Nephron (organoid): ENCODE data around the gene SCAF1.

ENCODE experiments used
- H3K27ac Mint-ChIP-seq, 3 experiments: 2 replicates each; pipeline ENCODE4 v1.8.0; 2020; ENCODE audit warnings: mixed read lengths in 3 of 3, mild to moderate bottlenecking in 2 of 3, moderate library complexity in 1 of 3
- H3K27me3 Mint-ChIP-seq: 2 replicates; pipeline ENCODE4 v1.8.0; 2021; ENCODE audit warnings: low read depth, mild to moderate bottlenecking, moderate library complexity, mixed read lengths
- H3K36me3 Mint-ChIP-seq: 2 replicates; pipeline ENCODE4 v1.8.0; 2020; ENCODE audit warnings: low read depth, mixed read lengths
- H3K4me1 Mint-ChIP-seq: 2 replicates; pipeline ENCODE4 v1.8.0; 2020; ENCODE audit warnings: mixed read lengths
- H3K4me3 Mint-ChIP-seq, 3 experiments: 2 replicates each; pipeline ENCODE4 v1.8.0; 2020; ENCODE audit warnings: mild to moderate bottlenecking in 3 of 3, mixed read lengths in 3 of 3, moderate library complexity in 2 of 3
- H3K9me3 Mint-ChIP-seq: 2 replicates; pipeline ENCODE4 v1.8.0; 2020; ENCODE audit warnings: mixed read lengths
- TF ChIP-seq, protein P1 (sequence below), 3 experiments: fragments of 200-600 bp; sonication (generic); IDR thresholded peaks; one replicate each; pipeline ENCODE4 v1.5.0; 2021; ENCODE audit warnings: antibody characterized with exemption in 3 of 3; ENCODE audit not compliant: unreplicated experiment in 3 of 3

SCAF1 gene

DNA sequence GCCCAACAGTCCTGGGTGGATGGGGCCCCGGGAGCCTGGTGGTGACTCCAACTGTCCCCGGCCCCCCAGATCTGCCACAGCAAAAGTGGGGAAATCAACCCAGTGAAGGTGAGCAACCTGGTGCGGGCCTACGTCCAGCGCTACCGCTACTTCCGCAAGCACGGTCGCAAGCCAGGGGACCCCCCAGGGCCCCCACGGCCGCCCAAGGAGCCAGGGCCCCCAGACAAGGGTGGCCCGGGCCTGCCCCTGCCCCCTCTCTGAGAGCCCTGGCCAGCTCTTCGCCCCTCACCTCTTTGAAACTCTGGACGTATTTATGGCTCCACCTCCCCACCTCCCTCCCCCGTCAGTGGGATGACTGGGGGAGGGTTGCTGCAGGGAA, 16.1 kb downstream of the SCAF1 start:
- no peaks in the 10 kb centered on the region for H3K9me3 Mint-ChIP-seq
- H3K4me3 Mint-ChIP-seq = no peak overlapping the region
- H3K27me3 Mint-ChIP-seq = peaks cover 3% of the 10 kb centered on the region
- H3K4me1 Mint-ChIP-seq = no peaks in the 10 kb centered on the region
- TF ChIP-seq, protein P1, sequence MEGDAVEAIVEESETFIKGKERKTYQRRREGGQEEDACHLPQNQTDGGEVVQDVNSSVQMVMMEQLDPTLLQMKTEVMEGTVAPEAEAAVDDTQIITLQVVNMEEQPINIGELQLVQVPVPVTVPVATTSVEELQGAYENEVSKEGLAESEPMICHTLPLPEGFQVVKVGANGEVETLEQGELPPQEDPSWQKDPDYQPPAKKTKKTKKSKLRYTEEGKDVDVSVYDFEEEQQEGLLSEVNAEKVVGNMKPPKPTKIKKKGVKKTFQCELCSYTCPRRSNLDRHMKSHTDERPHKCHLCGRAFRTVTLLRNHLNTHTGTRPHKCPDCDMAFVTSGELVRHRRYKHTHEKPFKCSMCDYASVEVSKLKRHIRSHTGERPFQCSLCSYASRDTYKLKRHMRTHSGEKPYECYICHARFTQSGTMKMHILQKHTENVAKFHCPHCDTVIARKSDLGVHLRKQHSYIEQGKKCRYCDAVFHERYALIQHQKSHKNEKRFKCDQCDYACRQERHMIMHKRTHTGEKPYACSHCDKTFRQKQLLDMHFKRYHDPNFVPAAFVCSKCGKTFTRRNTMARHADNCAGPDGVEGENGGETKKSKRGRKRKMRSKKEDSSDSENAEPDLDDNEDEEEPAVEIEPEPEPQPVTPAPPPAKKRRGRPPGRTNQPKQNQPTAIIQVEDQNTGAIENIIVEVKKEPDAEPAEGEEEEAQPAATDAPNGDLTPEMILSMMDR (IDR thresholded peaks at IDR 0.05; ENCODE audit: unreplicated experiment in 3 of 3) = no peak
- no peak overlapping the region for H3K27ac Mint-ChIP-seq
- peaks cover 54% of the 10 kb centered on the region for H3K36me3 Mint-ChIP-seq

DNA sequence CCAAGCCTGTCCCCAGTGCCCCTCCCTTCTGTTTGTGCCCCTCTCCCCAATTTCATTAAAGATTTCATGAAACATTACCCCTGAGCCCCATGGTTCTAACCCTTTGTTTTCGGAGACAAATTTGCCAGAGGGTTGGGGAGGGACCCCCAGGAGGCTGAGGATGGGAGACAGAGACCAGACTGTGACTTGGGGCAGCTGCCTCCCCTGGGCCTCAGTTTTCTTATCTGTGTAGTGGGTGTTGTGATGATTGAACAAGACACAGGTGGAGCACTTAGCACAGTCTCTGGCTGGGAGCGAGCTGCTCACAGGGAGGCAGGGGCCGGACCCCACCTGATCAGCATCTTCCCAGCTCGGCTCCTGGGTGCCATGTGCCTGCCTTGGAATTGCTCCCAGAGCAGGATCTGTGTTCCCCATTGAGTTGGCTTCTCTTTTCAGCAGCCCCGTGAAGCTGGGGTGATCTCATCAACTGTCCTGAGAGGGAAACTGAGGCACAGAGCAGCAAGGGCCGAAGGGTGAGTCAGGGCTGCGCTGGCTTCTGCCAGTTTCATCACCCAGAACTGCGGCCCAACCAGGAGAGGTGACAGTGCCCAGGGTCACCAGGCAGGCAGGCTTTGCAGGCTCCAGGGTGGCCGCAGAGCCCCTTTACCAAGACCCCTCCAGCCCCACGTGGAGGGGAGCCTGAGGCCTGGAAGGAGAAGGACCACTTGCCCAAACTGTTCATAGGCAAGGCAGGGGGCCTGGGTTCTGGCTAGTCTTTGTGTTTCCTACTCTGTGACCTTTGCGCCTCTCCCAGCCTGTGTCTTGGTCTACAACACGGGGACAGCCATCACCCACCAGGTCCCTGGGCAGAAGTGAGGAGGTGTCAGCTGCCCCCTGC, 16.8 kb downstream of the SCAF1 start:
- Mint-ChIP-seq H3K9me3 (no peaks in the 10 kb centered on the region), H3K36me3 (peaks cover 54% of the 10 kb centered on the region), H3K4me3 (no peak overlapping the region), H3K27ac (no peak overlapping the region), H3K27me3 (peaks cover 3% of the 10 kb centered on the region), H3K4me1 (no peaks in the 10 kb centered on the region)
- TF ChIP-seq, protein P1 (IDR thresholded peaks at IDR 0.05; ENCODE audit: unreplicated experiment in 3 of 3) = no peak

DNA sequence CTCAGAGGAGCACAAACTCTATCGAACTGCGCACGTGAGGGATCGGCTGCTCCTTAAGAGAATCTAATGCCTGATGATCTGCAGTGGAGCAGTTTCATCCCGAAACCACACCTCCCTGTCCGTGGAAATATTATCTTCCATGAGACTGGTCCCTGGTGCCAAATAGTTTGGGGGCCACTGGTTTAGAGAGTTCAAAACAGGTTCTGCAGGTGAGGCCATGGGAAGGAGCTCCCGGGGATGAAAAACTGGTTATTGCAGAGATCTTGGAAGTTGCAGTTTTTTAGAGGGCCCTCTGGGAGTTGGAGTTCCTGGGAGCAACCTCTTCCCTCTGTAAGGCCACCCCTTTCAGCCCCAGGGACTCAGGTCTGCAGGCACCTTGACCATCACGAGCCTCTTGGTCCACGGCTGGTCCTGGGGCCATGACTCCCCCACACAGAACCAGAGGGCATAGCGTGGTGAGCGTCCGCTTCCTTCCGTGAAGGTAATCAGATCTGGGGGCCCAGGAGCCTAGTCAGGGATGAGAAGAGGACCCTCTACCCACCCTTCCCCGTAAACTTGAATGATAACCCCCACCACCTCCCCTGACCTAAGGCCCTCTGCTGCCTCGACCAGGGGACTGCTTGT, 18.4 kb downstream of the SCAF1 start:
- Mint-ChIP-seq H3K27ac (no peak overlapping the region), H3K36me3 (peaks cover 49% of the 10 kb centered on the region), H3K27me3 (peaks cover 3% of the 10 kb centered on the region), H3K9me3 (no peaks in the 10 kb centered on the region), H3K4me1 (peaks cover 10% of the 10 kb centered on the region), H3K4me3 (no peak overlapping the region)
- TF ChIP-seq, protein P1 (IDR thresholded peaks at IDR 0.05; ENCODE audit: unreplicated experiment in 3 of 3) = no peak

DNA sequence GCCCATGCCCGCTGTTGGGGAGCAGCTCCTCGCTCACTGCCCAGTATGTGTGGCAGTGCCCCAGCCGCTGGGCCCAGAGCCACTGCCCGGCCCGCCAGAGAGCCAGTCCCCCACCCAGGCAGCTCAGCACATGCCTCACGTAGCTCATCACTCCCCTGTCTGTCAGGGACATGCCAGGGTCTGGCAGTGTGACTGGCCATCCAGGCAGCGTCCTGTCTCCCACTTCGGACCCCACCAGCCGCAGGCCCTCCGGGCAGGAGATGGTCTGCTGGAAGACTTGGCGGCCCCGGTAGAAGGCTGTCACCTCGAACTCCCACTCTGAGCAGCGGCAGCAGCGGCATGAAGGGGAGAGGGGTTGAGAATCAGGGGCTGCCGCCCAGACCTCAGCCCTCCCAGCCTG, 20.0 kb downstream of the SCAF1 start:
- H3K4me1 Mint-ChIP-seq = peaks cover 23% of the 10 kb centered on the region
- H3K36me3 Mint-ChIP-seq = peaks cover 38% of the 10 kb centered on the region
- peak overlapping the region in 1 of 3 experiments; percentile 50 for H3K4me3 Mint-ChIP-seq
- no peaks in the 10 kb centered on the region for H3K9me3 Mint-ChIP-seq
- no peak overlapping the region for H3K27ac Mint-ChIP-seq
- TF ChIP-seq, protein P1 (IDR thresholded peaks at IDR 0.05; ENCODE audit: unreplicated experiment in 3 of 3) = no peak
- H3K27me3 Mint-ChIP-seq = no peaks in the 10 kb centered on the region

DNA sequence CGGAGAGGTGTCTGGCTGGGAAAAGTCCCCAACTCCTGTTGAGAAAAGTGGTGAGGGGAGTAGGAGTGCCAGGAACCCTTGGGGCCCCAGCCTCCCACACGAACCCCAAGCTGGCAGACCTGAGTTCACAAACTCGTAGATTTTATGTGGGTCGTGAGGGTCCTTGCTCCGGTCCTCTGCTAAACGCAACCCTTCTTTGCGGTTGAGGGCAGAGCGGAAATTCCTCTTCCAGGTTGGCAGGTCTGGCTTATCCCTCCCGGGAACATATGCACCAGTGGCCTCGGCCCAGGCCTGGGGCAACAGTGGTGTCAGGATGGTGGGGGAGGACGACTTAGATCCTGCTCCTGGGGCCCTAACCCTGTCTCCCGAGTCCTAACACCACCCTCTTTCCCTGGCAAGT, 21.2 kb downstream of the SCAF1 start:
- peaks cover 32% of the 10 kb centered on the region for H3K36me3 Mint-ChIP-seq
- H3K27me3 Mint-ChIP-seq = no peaks in the 10 kb centered on the region
- H3K9me3 Mint-ChIP-seq = no peaks in the 10 kb centered on the region
- no peak overlapping the region for H3K27ac Mint-ChIP-seq
- H3K4me3 Mint-ChIP-seq = peak overlapping the region; percentile 64 to 98 (median 72)
- peaks cover 29% of the 10 kb centered on the region for H3K4me1 Mint-ChIP-seq
- TF ChIP-seq, protein P1 (IDR thresholded peaks at IDR 0.05; ENCODE audit: unreplicated experiment in 3 of 3) = no peak
